ENCODE results near the gene FBXW4.
"Not testable (repeated sequence)": the region's sequence is repeated elsewhere in the genome, so short reads cannot be mapped to it uniquely, and the experiment has no call there.

Gene FBXW4

DNA sequence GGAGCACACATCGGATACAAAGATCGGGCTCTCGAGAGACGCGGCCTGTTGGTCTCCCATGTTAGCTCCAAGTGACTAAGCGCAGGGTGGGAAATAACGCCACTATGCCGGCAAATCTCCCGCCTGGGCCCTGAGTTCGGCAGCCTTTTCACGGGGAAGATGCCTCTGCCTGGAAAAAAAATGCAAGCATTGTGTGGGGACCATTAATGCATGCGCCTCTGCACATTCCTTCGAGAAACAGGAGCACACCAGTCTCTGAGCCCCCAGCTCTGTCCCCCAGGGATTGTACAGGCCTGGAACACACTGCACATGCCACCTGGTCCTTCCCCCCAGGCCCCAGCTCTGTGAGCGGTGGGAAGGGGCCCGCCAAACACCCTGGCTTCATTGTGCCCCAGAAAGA, 44.1 kb downstream of the FBXW4 start:
- DNase-seq = no peak

DNA sequence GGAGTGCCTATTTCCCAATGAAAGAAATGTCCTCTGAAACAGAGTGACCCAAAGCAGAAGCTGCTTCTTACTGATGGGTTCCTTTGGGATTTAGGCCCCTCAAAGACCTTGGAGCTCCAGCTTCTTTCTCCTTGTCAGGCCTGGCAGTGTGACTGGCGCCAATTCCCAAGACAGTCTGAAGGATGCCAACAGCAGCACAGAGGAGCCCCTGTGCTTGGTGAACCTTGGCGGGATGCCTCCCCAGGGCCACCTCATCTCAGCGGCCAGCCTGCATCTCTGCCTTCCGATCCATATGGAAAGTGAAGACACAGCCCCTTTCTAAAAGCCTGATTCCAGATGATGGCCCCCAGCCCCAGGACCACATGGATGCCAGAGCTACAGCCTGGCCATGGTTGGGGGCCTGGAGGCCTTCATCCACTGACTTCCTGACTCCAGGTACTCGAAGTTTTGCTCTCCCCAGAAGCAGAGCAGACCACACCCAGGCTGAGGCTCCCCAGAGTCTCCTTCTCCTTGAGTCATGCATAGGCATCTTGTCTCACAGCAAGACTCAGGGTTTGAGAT, 45.4 kb downstream of the FBXW4 start:
- DNase-seq = no peak

DNA sequence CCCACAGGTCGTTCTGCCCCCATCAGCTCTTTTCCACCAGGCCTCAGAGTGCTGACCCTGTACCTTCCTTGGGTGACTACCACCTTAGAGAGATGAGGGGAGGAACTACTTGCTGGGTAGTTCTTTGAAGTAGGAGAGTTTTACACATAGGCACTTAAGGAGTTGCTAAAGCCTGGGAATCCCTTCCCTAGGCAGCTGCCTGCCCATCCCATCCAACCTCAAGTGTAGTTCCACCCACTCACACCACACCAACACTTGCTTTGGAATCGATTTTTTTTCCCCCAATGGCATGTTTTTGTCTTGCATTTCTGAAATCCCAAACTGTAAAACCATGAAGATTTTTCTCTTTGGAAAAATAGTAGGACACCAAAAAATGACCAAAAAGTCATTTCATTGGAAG, 47.7 kb downstream of the FBXW4 start:
- DNase-seq = no peak

DNA sequence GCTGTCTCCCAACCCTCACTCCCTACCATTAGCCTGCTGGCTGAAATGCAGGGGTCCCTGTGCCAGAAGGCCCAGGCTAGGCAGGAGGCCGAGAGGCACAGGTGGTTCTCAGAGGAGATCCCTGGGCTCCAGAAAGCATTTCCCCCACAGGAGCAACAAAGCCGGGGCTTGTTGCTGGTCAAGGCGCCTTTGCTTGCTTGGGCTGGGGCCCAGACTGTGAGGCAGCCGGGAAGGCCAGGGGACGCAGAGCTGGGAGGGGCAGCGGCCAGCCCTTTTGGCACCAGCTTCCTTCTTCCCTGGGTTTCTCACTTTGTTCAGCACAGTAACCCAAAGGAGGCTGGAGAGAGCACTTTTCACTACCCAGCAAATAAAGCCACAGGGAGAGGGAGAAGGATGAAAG, 48.6 kb downstream of the FBXW4 start:
- DNase-seq = no peak

DNA sequence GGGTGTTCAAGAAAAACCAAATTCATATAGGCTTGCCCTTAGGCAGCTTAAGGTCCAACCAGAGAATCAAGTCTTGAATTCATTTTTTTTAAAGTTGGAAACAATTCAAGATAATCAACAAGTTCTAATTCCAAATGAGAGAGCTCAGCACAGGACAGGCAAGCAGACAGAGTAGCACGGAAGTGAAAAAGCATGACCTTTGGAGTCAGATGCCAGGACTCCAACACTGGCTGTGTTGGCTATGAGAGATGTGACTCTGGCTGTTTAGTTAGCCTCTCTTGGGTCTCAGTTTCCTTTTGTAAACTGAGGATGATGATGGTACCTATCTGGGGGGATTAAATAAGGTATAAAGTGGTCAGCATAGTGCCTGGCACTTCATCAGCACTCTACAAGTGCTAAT, 49.3 kb downstream of the FBXW4 start:
- DNase-seq = no peak

DNA sequence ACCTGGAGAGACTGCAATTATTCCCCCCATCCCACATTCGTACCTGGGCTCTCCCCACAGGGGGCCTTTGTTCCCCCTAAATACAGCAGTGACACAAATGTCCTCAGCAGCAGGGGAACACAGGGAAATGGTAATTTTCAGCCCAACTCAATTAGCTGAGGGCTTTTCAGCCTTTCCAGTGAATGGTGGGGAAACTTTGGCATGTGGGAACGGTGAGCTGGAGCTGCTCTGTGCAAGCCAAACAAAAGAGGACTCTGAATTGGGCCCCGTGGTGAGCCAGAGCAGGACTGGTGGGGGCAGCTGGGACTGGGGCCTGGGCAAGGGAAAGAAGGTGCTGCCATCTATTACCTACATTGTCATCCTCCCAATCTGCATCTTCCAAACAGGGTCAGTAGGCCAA, 51.0 kb downstream of the FBXW4 start:
- no peak for DNase-seq

DNA sequence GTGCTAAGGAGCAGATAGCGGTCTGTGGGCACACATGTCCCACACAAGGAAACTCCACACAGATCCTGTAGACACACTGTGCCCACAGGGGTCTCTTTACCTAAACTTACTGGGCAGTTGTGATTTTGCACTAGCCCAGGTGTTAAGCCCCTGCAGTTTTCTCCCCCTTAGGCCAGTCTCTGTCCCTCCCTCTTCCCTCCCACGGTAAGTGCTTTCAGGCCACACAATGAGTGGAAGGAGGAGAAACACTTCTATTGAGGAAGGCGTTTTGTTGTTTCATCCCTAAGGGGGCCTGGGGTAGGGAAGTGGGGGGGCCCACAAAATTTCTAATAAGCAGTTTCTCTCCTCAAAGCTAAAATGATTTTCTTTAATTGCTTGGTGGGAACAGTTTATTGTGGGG, 51.4 kb downstream of the FBXW4 start:
- DNase-seq = no peak

DNA sequence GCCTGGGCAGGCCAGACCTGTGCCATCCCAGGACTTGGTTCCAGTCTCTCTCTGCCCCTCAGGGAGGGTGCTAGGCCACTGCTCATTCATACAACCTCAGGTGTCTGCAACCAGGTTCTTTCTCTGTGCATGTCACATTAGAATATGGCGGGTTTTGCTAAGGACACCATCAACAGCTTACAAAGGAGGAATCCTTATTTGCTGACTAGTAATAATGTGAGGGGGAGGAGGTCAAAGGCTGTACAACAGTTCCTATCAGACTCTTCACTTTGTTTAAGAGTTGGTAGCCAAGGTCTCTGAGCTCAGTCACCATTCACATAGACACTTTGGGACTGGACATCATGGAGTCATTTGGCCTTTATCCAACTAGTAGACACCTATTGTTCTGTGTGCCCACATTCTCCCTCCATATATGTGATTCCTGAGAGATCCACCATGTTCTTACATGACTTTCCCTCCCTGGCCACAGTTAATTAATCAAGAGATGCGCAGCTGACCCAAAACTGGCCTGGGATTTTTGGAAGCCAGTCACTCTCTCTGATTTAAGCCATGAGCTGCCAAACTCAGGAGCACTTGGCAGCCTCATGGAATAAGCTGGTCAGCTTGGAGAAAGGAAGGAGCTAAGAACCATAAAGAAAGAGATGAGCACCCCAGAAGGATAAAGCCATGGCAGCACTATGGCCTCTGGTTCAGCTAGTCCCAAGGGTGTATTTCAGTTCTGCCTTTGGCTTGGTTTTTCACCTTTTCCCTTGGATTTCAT, 55.6 kb downstream of the FBXW4 start:
- DNase-seq = no peak

DNA sequence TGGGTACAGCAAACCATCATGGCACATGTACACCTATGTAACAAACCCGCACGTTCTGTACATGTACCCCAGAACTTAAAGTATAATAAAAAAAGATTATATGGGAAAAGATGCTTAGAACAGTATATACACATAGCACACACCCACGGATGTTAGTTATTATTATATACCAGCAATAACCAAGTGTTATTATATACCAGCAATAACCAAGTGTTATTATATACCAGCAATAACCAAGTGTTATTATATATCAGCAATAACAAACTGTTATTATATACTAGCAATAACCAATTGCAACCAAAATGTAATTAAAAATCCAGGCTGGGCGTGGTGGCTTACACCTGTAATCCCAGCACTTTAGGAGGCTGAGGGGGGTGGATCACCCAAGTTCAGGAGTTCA, 61.5 kb downstream of the FBXW4 start:
- DNase-seq = not testable (repeated sequence)

DNA sequence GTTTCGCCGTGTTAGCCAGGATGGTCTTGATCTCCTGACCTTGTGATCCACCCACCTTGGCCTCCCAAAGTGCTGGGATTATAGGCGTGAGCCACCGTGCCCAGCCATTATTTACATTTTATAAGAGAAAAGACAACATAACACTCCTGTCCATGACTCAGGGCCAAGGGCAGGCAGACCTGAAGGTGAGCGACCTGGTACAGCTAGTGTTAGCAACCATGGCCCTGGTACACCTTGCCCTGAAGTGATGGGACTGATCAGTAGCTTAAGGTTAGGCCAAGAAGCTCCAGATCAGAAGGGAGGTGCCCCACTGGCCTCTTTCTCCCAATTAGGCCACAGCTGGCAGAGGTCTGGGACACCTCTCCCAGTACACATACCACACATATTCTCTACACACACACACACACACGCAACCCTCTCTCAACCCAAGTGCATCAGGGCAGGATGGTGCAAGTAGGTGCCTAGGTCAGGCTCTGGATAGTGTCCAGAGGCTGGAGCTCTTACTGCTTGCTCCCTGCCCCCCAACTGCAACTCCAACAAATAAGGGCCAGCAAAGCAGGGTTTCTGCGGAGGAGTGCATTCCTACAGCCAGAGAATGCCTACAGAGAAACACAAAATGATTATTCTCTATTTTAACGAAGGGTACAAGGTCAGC, 63.0 kb downstream of the FBXW4 start:
- DNase-seq = no peak

DNA sequence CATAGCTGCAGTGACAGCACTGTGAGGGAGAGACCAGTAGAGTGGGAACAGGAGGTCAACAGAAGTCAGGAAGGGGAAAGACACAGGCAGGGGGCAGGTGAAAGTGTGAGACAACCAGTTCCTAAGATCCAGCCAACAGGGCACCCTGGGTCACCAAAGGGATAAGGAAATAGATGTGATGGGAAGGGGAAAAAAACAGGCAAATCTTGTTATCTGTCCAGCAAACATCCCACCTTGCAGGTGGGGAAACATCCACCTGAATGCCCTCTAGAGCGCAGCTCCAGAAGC, 64.4 kb downstream of the FBXW4 start:
- no peak for DNase-seq

DNA sequence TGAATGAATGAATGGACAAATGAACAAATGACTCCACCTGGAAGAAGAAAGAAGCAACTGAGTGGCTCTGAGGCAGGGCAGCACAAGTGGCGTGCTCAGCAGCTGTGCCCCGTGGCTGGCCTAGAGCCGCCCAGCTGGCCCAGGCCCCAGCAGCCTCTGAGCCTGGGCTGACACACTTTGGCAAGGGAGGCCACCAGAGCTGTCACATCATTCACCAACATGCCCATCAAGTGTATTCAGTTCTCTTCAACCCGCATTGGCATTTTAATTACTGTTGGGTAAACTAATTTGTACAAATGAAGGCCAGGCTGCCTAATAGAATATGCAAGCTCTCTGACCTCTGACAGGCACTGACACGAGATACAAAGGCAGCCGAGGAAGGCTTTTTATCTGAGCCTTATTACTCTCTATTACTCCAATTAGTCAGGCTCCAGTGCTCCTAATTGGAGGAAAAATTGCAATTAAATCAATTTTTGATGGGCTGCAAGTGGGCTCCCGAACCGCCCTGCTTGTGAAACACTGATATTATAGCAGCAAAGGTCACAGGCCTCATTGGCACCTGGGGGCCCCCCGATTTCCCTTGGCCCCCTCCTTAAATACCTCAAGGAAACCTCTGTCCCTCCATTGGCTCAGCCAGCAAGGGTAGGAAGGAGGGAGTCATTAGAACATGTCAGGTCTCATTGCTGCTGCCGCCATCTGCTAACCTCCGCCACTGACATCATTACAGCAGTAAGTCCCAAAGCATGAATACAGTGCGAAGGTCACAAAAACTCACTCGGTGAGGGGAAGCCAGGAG, 64.9 kb downstream of the FBXW4 start:
- no peak for DNase-seq

DNA sequence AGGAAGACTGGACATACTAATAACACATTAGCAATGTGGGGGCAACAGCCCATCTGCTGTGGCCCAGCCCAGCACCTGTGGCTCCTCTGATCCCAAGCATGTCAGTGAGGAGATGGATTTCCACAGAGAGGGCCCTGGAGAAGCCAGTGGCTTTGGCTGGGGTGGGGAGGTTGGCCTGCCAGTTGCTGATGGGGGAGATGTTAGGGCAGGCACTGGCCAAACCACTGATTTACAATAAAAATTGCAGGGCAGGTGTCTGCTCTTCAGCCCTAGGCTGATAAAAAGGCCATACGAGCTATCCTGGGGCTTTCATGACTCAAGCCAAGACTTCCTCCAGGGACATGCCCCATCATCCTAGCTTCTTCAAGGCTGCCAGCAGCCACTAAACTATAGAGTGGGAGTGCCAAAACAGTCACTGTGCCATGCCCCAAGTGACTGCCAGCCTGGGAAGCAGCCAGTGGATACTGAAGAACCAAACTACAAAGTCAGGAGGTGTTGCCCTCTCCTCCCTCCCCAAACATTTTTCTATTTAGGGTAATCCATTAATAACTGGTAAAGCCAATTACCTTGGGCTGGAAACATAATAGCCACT, 69.1 kb downstream of the FBXW4 start:
- no peak for DNase-seq

DNA sequence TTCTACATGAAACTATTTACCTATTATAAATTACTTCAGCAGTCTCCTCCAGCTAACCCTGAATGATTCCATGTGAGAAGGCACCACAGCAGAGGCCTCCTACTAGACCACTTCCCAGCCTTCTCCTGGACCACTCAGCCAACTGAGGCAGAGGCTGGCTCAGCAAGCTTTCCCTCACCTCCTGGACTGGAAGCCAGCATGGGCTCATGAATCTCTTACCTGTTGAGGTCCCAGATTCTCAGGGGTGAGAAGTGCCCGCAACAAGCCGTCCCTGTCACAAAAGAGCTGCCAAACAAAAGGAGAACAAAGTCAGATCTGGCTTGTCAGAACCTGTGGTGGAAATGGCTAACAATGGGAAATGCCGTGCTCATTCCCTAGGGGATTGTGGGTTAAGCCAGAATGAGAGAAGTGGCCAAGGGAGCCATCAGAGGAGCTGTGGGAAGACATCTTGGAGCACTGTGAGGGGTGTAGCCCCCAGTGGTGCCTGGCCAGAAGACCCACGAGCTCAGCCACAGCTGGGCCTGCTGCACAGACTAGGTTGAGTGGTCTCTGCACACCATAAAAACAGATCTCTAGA, 70.4 kb downstream of the FBXW4 start:
- DNase-seq = no peak

DNA sequence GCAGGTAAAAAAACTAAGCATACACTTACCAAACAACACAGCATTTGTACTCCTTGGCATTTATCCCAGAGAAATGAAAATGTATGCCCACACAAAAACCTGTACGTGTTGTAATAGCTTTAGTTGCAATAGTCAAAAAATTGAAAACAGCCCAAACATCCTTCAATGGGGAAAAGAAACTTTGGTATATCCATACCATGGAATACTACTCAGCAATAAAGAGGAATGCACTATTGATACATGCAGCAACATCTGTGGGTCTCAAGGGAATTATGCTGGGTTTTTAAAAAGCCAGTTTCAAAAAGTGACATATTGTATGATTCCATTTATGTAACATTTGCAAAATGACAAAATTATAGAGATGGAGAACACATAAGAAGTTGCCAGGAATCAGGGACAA, 71.4 kb downstream of the FBXW4 start:
- no peak for DNase-seq

DNA sequence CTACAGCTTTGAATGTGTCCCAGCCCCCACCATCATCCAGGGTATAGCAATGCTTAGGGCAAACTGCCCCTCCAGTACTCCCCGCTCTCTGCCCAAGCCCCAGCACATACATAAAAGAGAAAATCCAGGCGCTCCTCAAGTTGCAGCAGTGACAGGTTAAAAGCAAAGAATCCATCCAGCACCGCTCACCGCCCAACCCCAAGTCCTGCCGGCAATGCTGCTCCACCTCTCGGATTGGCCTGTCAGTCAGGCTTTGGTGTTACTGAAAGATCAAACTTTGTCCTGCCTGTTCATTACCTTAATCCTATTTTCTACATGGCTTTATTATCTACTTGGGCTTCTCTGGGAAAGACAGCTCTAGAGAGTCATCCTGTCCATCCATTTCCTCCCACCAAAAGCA, 75.0 kb downstream of the FBXW4 start:
- no peak for DNase-seq

DNA sequence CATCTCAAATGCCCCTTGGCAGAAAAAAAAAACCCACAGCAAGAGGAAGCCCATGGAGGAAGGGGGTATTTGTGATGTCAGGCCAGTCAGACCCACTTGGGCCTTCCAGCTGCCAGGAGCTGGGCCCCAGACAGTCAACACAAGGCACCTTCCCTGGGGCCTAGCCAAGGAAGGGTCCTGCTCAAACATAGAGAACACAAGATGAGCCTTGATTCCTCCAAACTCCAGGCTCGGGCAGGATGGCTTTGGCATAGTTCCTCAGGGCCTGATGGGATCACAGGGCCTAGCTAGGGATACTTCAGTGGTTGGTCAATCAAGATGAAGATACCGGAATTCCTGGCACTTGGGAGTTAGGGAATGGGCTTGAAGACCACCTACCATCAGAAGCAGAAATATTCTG, 76.1 kb downstream of the FBXW4 start:
- no peak for DNase-seq

DNA sequence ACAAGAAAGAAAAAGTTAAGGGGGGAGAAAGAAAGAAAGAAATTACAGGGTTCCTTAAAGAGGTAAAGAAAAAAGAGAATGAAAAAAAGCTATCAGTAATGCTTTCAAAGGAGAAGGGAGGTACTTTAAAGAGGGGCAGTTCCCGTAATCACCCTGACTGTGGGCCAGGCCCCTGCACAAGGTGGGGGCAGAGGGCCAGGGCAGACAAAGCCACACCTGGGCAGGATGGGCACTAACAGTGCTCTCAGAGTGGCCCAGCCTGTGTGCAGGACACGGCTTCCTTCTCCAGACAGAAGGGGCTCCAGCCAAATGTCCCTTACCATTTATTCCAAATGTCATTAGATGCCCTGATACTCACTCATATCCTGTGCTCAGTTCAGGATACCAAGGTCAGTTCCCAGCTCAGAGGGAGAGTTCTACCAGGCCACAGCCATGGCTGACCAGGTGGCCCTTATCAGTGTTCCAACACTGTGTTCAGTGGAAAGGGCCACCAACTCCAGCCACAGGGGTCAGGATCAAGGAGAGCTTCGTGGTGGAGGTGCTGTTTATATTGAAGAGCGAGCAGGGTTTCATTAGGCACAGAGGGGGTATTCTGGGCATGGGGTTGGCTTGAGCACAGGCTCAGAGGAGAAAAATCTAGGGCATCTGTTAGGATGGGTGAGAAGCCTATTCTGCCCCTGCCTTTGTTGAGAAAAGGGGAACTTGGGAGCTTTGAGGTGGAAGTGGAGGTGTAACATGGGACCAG, 77.0 kb downstream of the FBXW4 start:
- no peak for DNase-seq

DNA sequence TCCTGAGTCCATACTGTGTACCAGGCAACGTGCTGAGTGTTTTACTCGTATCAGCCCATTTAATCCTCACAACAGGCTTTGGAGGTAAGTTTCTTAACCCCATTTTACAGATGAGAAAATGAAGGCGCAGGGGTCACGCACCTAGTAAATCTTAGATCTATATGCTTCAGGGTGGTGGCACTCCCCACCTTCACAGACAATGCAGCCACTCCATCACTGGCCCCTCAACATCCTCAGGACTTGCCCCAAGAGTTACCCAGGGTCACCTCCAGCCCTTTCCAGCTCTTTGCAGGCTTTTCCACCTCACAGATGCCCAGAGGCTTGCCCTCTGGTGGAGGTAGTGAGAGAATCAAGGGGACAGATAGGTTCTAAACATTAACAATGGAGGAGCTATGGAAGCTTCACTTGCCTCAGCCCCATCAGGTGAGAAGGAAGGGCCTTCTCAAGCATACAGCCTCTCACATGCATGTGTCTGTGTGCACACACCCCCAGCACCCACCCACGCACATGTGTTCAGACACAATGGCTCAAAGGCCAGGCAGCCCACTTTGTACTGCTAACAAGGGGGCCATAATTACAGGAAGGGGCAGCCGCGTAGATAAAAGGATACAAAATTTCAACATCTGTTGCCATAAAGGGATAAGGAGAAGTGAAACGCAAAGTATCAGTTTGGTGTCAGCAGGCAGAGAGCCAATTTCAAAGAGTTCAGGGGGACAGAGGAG, 77.7 kb downstream of the FBXW4 start:
- DNase-seq = no peak

DNA sequence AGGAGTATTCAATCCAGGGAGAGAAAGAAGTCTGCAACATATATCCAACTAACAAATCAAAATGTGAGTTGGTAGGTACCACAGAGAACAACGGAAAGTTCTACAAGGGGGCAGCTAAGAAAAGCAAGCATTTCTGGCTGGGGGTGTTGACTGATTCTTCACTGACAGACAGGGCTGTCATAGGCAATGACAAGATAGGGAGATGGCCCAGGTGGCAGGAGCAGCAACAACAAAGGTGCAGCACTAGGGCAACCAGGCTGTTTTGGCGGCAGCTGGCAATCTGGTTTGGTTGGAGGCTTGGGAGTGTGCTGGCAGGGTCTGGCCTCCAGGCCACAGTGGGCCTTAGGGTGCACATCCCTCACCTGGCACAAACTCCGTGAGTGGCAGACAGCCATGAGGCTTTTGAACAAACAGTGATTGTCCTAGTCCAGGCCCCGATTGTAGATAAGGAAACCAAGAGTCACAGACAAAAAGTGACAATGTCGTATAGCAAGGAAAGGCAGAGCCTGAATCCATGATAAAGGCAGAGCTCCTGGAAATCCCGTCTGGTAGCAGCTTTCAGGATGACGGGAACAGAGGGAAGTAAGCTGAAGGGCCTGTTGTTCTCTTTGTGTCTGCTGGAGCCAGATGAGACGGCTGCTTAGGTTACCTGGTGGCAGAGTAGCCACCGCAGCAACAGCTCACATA, 78.4 kb downstream of the FBXW4 start:
- DNase-seq = no peak

DNA sequence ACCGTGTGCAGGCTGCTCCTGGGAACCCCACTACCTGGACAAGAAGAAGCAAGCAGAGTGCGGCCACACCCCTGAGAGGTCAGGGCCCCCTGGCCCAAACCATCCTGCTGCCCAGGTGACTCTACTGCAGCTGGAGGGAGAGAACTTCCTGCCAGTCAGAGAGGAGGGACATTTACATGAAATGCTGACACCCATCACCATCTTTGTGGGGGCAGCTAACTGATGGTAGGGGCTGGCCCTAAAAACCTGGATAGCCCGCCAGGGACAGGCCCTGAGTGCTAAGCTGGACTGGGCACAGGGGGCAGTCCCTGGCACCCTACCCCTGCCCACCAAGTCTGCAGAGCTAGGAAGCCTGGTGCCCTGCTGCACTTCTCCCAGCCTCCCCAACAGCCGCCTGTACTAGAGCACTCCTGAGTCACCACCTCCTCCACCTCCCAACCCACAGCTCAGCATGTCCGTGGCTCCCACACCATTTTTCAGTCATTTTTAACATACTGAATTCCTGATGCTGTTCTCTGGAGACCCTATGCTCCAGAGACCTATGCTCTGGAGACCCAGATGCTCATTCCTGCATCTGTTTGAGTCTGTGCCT, 79.3 kb downstream of the FBXW4 start:
- DNase-seq = no peak
